Measurements from ENCODE around the gene ZNF526. TPM values are rescaled to one million over a fixed set of nuclear protein-coding genes. Genes with fewer than 3 reads are reported as not detected.
A peak's percentile ranks its signal among the peaks of the same experiment; 100 is the strongest.

ZNF526 gene
- total RNA-seq, 3 donors from 2014 or later: 4.0 to 6.9 (median 6.0) TPM

GRCh38 chr19:42200116-42200715 lies 19.9 kb upstream of the ZNF526 start:
- intact Hi-C loops (cut with DNase I; ENCODE audit: low total_unique reads): no loop called here
- Histone ChIP-seq H3K27ac (peak overlapping the region in 1 of 2 donors; percentile 68), H3K36me3 (no peaks in the 10 kb centered on the region)

GRCh38 chr19:42201489-42202289 lies 18.4 kb upstream of the ZNF526 start:
- DNase-seq (ENCODE audit: low spot score in 2 of 2): no peak
- Histone ChIP-seq H3K9me3 (no peaks in the 10 kb centered on the region), H3K4me1 (no peaks in the 10 kb centered on the region), H3K4me3 (no peak overlapping the region), H3K27ac (peak overlapping the region in 1 of 2 donors; percentile 51), H3K27me3 (no peaks in the 10 kb centered on the region), H3K36me3 (no peaks in the 10 kb centered on the region)
- intact Hi-C loops (cut with DNase I; ENCODE audit: low total_unique reads): no loop called here
- no peak for TF ChIP-seq POLR2AphosphoS5 (IDR thresholded peaks at IDR 0.05)
- no peak for TF ChIP-seq POLR2A (IDR thresholded peaks at IDR 0.05)
- TF ChIP-seq CTCF (IDR thresholded peaks at IDR 0.05): no peak

More at GRCh38 chr19:42200116-42200715, 19.9 kb upstream of the ZNF526 start:
- no peaks in the 10 kb centered on the region for H3K27me3 ChIP-seq
- no peak for TF ChIP-seq POLR2A (IDR thresholded peaks at IDR 0.05)
- no peak for TF ChIP-seq CTCF (IDR thresholded peaks at IDR 0.05)
- no peak for TF ChIP-seq POLR2AphosphoS5 (IDR thresholded peaks at IDR 0.05)
- H3K4me3 ChIP-seq: no peak overlapping the region
- H3K4me1 ChIP-seq: no peaks in the 10 kb centered on the region
- DNase-seq (ENCODE audit: low spot score in 2 of 2): no peak
- H3K9me3 ChIP-seq: no peaks in the 10 kb centered on the region

- Histone ChIP-seq H3K27me3 (no peaks in the 10 kb centered on the region), H3K4me1 (no peaks in the 10 kb centered on the region), H3K9me3 (no peaks in the 10 kb centered on the region), H3K27ac (no peak overlapping the region), H3K4me3 (no peak overlapping the region), H3K36me3 (no peaks in the 10 kb centered on the region)
- TF ChIP-seq CTCF (IDR thresholded peaks at IDR 0.05): no peak
- TF ChIP-seq POLR2A (IDR thresholded peaks at IDR 0.05): no peak
- TF ChIP-seq POLR2AphosphoS5 (IDR thresholded peaks at IDR 0.05): no peak
- intact Hi-C loops (cut with DNase I; ENCODE audit: low total_unique reads): no loop called here
- no peak for DNase-seq (ENCODE audit: low spot score in 2 of 2)
Observed at GRCh38 chr19:42202290-42202880, 17.7 kb upstream of the ZNF526 start.

- H3K4me1 ChIP-seq: no peaks in the 10 kb centered on the region
- no peak for DNase-seq (ENCODE audit: low spot score in 2 of 2)
- no peak for TF ChIP-seq POLR2A (IDR thresholded peaks at IDR 0.05)
- no peak for TF ChIP-seq CTCF (IDR thresholded peaks at IDR 0.05)
- no peak for TF ChIP-seq POLR2AphosphoS5 (IDR thresholded peaks at IDR 0.05)
- H3K9me3 ChIP-seq: no peaks in the 10 kb centered on the region
- no peak overlapping the region for H3K4me3 ChIP-seq
- no peak overlapping the region for H3K27ac ChIP-seq
- H3K27me3 ChIP-seq: no peaks in the 10 kb centered on the region
- H3K36me3 ChIP-seq: peaks cover 4% of the 10 kb centered on the region
- intact Hi-C loops (cut with DNase I; ENCODE audit: low total_unique reads): no loop called here
Observed at GRCh38 chr19:42203700-42204099, 16.4 kb upstream of the ZNF526 start.

GRCh38 chr19:42204664-42205063 lies 15.4 kb upstream of the ZNF526 start:
- H3K27ac ChIP-seq: no peak overlapping the region
- no peaks in the 10 kb centered on the region for H3K27me3 ChIP-seq
- no peak overlapping the region for H3K4me3 ChIP-seq
- DNase-seq (ENCODE audit: low spot score in 2 of 2): no peak
- TF ChIP-seq POLR2AphosphoS5 (IDR thresholded peaks at IDR 0.05) (no peak), CTCF (IDR thresholded peaks at IDR 0.05) (no peak), POLR2A (IDR thresholded peaks at IDR 0.05) (no peak)
- intact Hi-C loops (cut with DNase I; ENCODE audit: low total_unique reads): no loop called here
- H3K9me3 ChIP-seq: no peaks in the 10 kb centered on the region
- peaks cover 4% of the 10 kb centered on the region for H3K36me3 ChIP-seq
- no peaks in the 10 kb centered on the region for H3K4me1 ChIP-seq
